Measurements from ENCODE around the gene PIK3C2G. TPM values are rescaled to one million over a fixed set of nuclear protein-coding genes. Genes with fewer than 3 reads are reported as not detected.
A peak's percentile ranks its signal among the peaks of the same experiment; 100 is the strongest.

Gene PIK3C2G
- total RNA-seq, 1 experiment from 2014 or later, result not detected

DNA sequence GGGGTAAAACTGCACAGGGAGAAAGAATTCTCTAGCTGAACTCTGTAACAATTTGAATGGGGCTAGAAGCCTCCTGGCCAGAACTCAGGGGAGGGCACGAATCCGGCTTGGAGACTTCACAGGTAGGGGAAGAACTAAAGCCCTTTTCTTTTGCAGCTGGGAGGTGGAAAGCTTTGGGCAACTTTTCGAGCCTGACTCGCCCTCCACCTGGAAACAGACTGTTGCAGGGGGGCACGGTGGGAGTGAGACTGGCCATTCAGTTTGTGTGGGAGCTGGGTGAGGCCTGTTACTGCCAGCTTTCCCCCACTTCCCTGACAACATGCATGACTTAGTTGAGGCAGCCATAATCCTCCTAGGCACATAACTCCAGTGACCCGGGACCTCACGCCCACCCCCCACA, 340.6 kb downstream of the PIK3C2G start:
- H3K27ac ChIP-seq, result no peak overlapping the region
- no peaks in the 10 kb centered on the region for H3K9me3 ChIP-seq (replicated peaks)
- DNase-seq (ENCODE audit: low read depth in 1 of 2, low spot score in 2 of 2), result no peak
- no peaks in the 10 kb centered on the region for H3K27me3 ChIP-seq (replicated peaks)
- no peaks in the 10 kb centered on the region for H3K4me1 ChIP-seq (replicated peaks)
- no peak overlapping the region for H3K4me3 ChIP-seq
- no peaks in the 10 kb centered on the region for H3K36me3 ChIP-seq

DNA sequence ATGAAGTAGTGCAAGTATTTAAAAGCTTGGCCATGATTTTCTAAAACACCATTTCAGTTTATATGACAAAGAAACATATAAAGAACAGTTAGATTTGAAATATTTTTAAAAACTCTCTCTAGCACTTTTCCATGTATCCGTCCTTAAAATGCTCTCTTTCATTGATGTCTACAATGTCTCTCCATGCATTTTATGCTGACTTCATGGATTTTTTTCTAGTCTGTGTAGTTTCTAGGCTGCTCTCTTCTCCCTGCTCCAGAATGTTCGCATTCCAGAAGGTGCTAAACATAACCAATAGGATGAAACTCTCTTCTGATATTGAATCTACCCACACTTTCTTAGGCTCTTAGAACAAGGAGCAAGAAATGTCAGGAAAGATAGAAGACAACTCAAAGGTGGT, 351.7 kb downstream of the PIK3C2G start:
- no peak for DNase-seq (ENCODE audit: low read depth in 1 of 2, low spot score in 2 of 2)
- no peaks in the 10 kb centered on the region for H3K4me1 ChIP-seq (replicated peaks)
- no peaks in the 10 kb centered on the region for H3K27me3 ChIP-seq (replicated peaks)
- H3K4me3 ChIP-seq, result no peak overlapping the region
- H3K36me3 ChIP-seq, result no peaks in the 10 kb centered on the region
- no peaks in the 10 kb centered on the region for H3K9me3 ChIP-seq (replicated peaks)
- H3K27ac ChIP-seq, result no peak overlapping the region

DNA sequence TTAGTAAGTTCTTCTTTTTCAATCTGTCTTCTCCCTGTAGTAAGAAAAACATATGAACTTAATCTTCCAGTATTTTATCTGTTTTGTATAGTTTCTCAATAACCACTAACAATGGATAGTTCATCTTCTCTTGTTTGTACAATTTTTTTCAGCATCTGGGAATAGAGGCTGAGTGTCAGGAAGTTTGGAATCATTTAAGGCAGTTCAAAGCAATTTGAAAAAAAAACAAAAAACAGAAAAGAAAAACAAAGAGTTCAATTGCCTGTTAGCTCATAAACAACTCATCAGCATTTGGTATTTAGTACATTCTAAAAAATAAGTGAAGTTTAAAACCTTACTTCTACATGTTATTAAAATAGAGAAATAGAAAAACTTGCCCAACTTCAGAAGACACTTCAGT, 359.7 kb downstream of the PIK3C2G start:
- Histone ChIP-seq H3K27ac (no peak overlapping the region), H3K36me3 (no peaks in the 10 kb centered on the region), H3K27me3 (replicated peaks) (no peaks in the 10 kb centered on the region), H3K9me3 (replicated peaks) (no peaks in the 10 kb centered on the region), H3K4me1 (replicated peaks) (no peaks in the 10 kb centered on the region), H3K4me3 (no peak overlapping the region)
- DNase-seq (ENCODE audit: low read depth in 1 of 2, low spot score in 2 of 2), result no peak

DNA sequence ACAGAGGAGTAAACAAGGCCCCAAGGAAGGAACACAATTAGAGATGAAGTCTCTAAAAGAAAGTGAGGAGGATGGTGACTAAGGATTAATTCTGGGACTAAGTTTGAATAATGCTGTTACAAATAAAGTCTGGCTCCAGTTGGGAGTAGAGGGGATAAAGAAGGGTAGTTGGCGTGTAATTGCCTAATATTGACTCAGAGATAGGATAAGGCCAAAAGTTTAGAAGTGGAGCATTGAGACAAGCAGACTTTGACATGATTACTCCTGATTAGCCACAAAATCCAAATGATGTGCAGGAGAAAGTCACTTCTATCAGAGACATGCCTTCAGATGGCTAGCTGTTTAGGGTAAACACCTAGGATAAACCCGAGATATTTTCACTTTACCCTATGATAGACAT, 368.1 kb downstream of the PIK3C2G start:
- Histone ChIP-seq H3K4me1 (replicated peaks) (no peaks in the 10 kb centered on the region), H3K27me3 (replicated peaks) (no peaks in the 10 kb centered on the region), H3K36me3 (no peaks in the 10 kb centered on the region), H3K9me3 (replicated peaks) (no peaks in the 10 kb centered on the region), H3K27ac (no peak overlapping the region), H3K4me3 (no peak overlapping the region)
- no peak for DNase-seq (ENCODE audit: low read depth in 1 of 2, low spot score in 2 of 2)

DNA sequence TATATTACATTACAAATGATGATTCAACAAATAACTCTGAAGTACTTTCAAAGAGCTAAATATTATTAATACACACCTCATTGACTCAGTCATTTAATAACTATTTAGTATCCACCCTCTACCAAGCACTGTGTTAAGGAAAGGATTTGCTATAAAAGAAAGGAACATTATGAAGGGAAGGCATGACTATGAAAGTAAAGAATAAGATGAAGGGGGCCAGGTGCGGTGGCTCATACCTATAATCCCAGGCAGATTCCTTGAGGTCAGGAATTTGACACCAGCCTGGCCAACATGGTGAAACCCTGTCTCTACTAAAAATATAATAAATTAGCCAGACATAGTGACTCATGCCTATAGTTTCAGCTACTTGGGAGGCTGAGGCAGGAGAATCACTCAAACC, 368.6 kb downstream of the PIK3C2G start:
- Histone ChIP-seq H3K4me3 (no peak overlapping the region), H3K4me1 (replicated peaks) (no peaks in the 10 kb centered on the region), H3K27ac (no peak overlapping the region), H3K36me3 (no peaks in the 10 kb centered on the region), H3K9me3 (replicated peaks) (no peaks in the 10 kb centered on the region), H3K27me3 (replicated peaks) (no peaks in the 10 kb centered on the region)
- DNase-seq (ENCODE audit: low read depth in 1 of 2, low spot score in 2 of 2), result no peak

DNA sequence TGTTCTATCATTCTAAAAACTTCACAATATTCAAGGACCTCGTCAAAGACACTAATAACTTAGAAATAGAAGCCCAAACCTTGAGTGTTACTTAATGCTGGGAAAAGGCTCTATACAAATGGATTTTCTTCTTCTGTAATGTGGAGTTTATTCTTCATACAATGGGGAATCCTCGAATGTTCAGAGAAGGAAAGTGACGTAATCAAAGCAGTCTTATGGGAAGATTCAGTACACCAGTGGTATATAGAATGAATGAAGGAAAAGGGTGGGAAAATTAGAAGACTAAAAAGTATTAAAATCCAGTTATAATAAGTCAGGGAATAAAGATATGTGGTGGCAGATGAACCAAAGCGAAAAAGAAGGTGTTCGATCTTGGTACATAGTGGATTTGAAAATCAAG, 370.0 kb downstream of the PIK3C2G start:
- Histone ChIP-seq H3K4me1 (replicated peaks) (no peaks in the 10 kb centered on the region), H3K36me3 (no peaks in the 10 kb centered on the region), H3K27me3 (replicated peaks) (no peaks in the 10 kb centered on the region), H3K27ac (no peak overlapping the region), H3K4me3 (no peak overlapping the region), H3K9me3 (replicated peaks) (no peaks in the 10 kb centered on the region)
- DNase-seq (ENCODE audit: low read depth in 1 of 2, low spot score in 2 of 2), result no peak

DNA sequence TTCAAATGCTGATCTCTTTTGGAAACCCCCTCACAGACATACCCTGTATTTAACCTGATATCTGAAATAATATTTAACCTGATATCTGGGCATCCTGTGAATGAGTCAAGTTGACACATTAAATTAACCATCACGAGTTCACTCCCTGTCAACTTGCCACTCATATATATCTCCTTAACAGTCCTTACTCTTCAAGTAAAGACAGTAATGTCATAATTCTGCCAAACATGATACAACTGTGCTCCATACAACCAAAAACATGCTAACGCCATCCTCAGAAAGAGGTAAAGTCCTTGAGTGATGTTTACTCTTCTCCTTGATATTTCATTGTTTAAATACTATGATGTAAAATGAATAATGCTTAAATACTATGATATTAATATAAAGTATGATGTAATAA, 371.5 kb downstream of the PIK3C2G start:
- DNase-seq (ENCODE audit: low read depth in 1 of 2, low spot score in 2 of 2), result no peak
- Histone ChIP-seq H3K4me3 (no peak overlapping the region), H3K36me3 (no peaks in the 10 kb centered on the region)

DNA sequence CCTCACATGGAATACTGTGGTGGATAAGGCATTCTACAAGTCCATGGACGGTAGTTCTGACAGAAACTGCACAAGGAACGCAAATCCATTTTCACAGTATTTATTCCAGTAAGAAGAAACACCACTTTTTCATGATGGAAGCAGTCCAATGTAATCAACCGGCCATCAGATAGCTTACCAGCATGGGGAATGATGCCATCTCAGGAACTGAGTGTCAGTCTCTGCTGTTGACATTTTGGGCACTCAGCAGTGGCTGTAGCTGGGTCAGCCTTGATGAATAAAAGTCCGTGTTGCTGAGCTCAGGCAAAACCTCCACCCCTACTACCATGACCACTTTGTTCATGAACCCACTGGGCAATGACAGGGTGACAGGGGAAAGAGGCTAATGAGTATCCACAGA, 373.1 kb downstream of the PIK3C2G start:
- no peaks in the 10 kb centered on the region for H3K36me3 ChIP-seq
- DNase-seq (ENCODE audit: low read depth in 1 of 2, low spot score in 2 of 2), result no peak
- H3K9me3 ChIP-seq (replicated peaks), result no peaks in the 10 kb centered on the region
- H3K27ac ChIP-seq, result no peak overlapping the region
- no peaks in the 10 kb centered on the region for H3K4me1 ChIP-seq (replicated peaks)
- H3K27me3 ChIP-seq (replicated peaks), result no peaks in the 10 kb centered on the region
- H3K4me3 ChIP-seq, result no peak overlapping the region

More for the DNA sequence above, 371.5 kb downstream of the PIK3C2G start:
- Histone ChIP-seq H3K4me1 (replicated peaks) (no peaks in the 10 kb centered on the region), H3K27me3 (replicated peaks) (no peaks in the 10 kb centered on the region), H3K9me3 (replicated peaks) (no peaks in the 10 kb centered on the region), H3K27ac (no peak overlapping the region)

DNA sequence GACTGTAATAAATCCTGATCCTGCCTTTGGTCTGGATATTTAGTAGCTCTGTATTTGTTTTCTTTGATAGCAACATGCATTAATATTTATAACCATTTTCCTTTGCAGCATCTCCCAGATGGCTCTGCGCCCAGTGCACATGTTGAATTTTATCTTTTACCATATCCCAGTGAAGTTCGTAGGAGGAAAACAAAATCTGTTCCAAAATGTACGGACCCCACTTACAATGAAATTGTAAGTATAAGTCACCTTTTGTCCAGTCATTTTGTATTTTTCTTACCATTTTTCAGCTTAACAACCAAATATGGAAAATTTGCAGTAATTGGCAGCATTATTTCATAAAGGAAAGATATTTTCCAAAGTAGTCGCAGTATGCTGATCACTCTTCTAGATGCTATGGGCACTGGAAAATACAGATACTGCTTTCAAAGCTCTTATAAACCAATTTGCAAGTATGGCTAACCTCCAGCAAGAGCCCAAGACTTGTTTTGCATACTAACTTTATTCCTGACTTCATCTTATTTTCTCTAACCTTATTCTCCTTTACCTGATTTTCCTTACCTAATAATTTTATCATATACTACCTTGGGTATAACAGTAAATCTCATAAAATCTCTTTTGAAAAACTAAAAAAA, 379.1 kb downstream of the PIK3C2G start:
- Histone ChIP-seq H3K36me3 (no peaks in the 10 kb centered on the region), H3K27ac (no peak overlapping the region), H3K4me3 (no peak overlapping the region), H3K4me1 (replicated peaks) (no peaks in the 10 kb centered on the region), H3K27me3 (replicated peaks) (no peaks in the 10 kb centered on the region), H3K9me3 (replicated peaks) (no peaks in the 10 kb centered on the region)
- DNase-seq (ENCODE audit: low read depth in 1 of 2, low spot score in 2 of 2), result no peak

DNA sequence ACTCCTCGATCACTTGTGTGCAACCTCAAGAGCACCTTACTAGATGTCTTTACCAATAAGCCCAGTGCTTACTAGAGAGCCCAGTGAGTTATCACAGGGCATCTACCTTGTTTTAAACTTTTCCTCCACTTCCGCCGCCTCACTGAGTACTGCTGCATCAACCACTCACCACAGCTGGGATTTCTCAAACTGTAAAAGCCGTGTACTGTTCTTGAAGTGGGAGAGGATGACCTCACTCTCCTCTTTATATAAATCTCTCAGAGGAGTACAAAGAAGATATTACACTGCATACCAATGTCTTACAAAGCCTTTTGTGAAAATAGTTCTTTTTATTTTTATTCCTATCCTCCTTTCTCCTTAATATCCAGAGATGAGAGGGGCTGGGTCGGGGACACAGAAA, 382.4 kb downstream of the PIK3C2G start:
- H3K27ac ChIP-seq, result no peak overlapping the region
- peak in 1 of 2 experiments; percentile 1 for DNase-seq (ENCODE audit: low read depth in 1 of 2, low spot score in 2 of 2)
- no peak overlapping the region for H3K4me3 ChIP-seq
- no peaks in the 10 kb centered on the region for H3K4me1 ChIP-seq (replicated peaks)
- H3K27me3 ChIP-seq (replicated peaks), result no peaks in the 10 kb centered on the region
- H3K36me3 ChIP-seq, result no peaks in the 10 kb centered on the region
- no peaks in the 10 kb centered on the region for H3K9me3 ChIP-seq (replicated peaks)

DNA sequence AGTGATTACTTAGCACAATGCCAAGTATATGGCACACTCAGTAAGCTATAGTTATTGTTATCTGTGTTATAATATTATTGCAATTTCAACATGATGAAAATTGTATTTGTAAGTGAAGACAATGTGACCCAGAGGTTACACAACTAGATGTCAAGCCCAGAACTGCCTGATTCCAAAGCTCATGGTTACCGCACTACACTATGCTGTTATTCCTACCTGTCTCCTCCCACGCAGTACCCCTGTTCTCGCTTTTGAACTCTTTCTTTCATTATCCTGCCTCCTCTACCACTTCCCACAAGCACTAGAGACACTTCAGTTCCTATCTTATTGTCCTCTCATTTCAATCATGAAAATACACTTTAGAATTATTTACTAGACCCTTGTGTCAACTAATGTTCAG, 383.2 kb downstream of the PIK3C2G start:
- Histone ChIP-seq H3K27ac (no peak overlapping the region), H3K36me3 (no peaks in the 10 kb centered on the region), H3K9me3 (replicated peaks) (no peaks in the 10 kb centered on the region), H3K4me1 (replicated peaks) (no peaks in the 10 kb centered on the region), H3K27me3 (replicated peaks) (no peaks in the 10 kb centered on the region), H3K4me3 (no peak overlapping the region)
- no peak for DNase-seq (ENCODE audit: low read depth in 1 of 2, low spot score in 2 of 2)

DNA sequence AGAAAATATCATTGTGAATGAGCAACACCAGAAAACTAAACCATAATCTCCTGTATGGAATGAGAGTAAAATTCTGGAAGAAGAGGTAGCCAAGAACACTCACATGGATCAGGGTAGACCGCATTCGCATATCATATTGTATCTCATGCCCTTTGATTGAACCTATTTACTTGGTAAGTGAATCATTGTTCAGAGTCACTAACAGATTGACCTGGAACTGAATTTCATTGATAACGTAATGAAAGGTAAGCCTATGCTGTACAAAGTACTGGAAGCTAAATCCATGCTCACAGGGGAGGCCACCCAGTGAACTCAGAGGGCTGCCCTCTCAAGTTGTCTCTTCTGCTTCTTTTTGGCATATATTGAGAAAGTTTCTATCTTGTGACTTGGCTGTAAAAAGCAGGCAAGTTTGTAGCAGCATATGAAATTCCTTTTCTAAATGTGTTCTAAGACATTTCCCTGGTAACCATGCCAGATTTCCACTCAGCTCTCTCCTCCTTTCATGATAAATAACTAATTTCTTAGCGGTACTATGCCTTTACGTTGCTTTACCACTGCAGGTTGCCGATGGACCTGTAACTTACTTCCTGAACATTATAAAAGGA, 385.1 kb downstream of the PIK3C2G start:
- Histone ChIP-seq H3K4me1 (replicated peaks) (no peaks in the 10 kb centered on the region), H3K27me3 (replicated peaks) (no peaks in the 10 kb centered on the region), H3K36me3 (no peaks in the 10 kb centered on the region), H3K27ac (no peak overlapping the region), H3K9me3 (replicated peaks) (no peaks in the 10 kb centered on the region), H3K4me3 (no peak overlapping the region)
- DNase-seq (ENCODE audit: low read depth in 1 of 2, low spot score in 2 of 2), result no peak

DNA sequence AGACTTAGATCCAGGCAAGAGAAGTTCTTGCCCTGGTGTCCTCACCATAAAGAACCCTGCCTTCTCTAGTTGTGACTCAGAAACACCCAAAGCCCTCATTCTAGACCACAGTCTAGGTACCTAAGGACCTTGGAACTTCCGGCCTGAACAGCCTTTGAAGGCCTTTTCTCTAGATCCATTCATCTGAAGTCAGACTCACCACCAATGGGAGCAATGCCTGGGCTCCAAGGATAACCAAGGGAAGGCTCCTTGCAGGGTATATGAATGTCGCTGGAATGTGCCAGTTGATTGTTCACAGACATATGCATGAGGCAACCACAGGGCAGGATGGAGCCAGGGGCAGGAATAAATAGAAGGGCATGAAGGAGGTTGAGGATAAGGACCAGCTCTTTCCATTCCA, 390.2 kb downstream of the PIK3C2G start:
- Histone ChIP-seq H3K27me3 (replicated peaks) (no peaks in the 10 kb centered on the region), H3K4me3 (no peak overlapping the region), H3K9me3 (replicated peaks) (no peaks in the 10 kb centered on the region), H3K4me1 (replicated peaks) (no peaks in the 10 kb centered on the region), H3K36me3 (no peaks in the 10 kb centered on the region), H3K27ac (no peak overlapping the region)
- no peak for DNase-seq (ENCODE audit: low read depth in 1 of 2, low spot score in 2 of 2)

DNA sequence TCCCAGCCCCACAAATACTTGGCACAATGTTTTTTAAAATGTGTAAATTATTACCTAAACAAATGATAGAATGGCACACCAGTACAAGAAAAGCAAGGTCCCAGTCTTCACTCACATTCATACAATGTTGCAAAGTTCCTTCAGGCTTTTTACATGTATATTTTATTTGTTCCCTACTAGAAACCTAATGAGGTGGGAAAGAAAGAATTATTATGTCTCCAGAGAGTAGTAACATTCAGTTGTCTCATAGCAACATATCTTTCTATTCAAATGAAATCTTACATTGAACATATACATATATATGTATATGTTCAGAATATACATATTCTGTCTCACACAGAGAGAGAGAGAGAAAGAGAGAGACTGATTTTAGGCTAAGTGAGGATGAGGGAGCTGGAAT, 391.3 kb downstream of the PIK3C2G start:
- DNase-seq (ENCODE audit: low read depth in 1 of 2, low spot score in 2 of 2), result no peak
- Histone ChIP-seq H3K9me3 (replicated peaks) (no peaks in the 10 kb centered on the region), H3K27ac (no peak overlapping the region)

DNA sequence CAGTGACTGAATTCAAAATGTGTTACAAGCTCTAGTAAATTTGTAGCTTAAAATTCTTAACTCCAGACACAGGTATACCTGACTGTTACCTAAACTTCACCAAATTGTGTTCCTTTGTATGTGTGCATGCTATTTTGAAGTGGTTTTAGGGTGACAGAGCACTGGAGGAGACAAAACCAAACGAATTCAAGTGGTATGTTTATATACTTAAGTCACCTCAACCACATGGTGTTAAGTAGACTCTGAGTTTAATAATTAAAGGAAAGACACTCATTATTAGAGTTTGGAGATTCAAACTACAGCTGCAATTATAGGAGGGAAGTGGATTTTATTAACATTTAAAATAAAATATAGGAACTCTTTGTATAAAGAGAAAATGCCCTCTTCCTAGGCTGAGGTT, 392.1 kb downstream of the PIK3C2G start:
- DNase-seq (ENCODE audit: low read depth in 1 of 2, low spot score in 2 of 2), result no peak
- H3K4me3 ChIP-seq, result no peak overlapping the region
- H3K27ac ChIP-seq, result no peak overlapping the region
- no peaks in the 10 kb centered on the region for H3K36me3 ChIP-seq
- H3K9me3 ChIP-seq (replicated peaks), result no peaks in the 10 kb centered on the region
- no peaks in the 10 kb centered on the region for H3K4me1 ChIP-seq (replicated peaks)
- no peaks in the 10 kb centered on the region for H3K27me3 ChIP-seq (replicated peaks)

More for the DNA sequence above, 391.3 kb downstream of the PIK3C2G start:
- Histone ChIP-seq H3K4me1 (replicated peaks) (no peaks in the 10 kb centered on the region), H3K36me3 (no peaks in the 10 kb centered on the region), H3K27me3 (replicated peaks) (no peaks in the 10 kb centered on the region), H3K4me3 (no peak overlapping the region)

Data from SJSA1 (cell line).